OCI-LY1 (cell line): ENCODE measurements around the gene IGF1R.

Experiments
- H2AFZ ChIP-seq: fragments of 200-600 bp; sonication (generic), shearing (Covaris generic); 2 replicates; pipeline ENCODE4 v1.6.0; 2014; ENCODE audit warnings: antibody characterized with exemption, mild to moderate bottlenecking, low read length
- H3F3A ChIP-seq: fragments of 200-600 bp; sonication (generic), shearing (Covaris generic); 2 replicates; pipeline ENCODE4 v1.6.0; 2014; ENCODE audit warnings: mild to moderate bottlenecking, antibody characterized with exemption, low read length, moderate library complexity; ENCODE audit not compliant: insufficient read depth
- H3K27ac ChIP-seq: fragments of 200-600 bp; sonication (generic); 2 replicates; pipeline ENCODE4 v1.5.1; 2014; ENCODE audit warnings: low read length, mixed run types, mild to moderate bottlenecking, low read depth; ENCODE audit not compliant: poor library complexity, severe bottlenecking
- H3K27me3 ChIP-seq: fragments of 200-600 bp; sonication (generic); 2 replicates; pipeline ENCODE4 v1.6.0; 2014; ENCODE audit warnings: antibody characterized with exemption, mild to moderate bottlenecking, low read length, moderate library complexity; ENCODE audit not compliant: insufficient read depth
- H3K36me3 ChIP-seq: fragments of 200-600 bp; sonication (generic); 2 replicates; pipeline ENCODE4 v1.6.1; 2014; ENCODE audit warnings: mild to moderate bottlenecking, antibody characterized with exemption, low read length, moderate library complexity, mixed read lengths; ENCODE audit not compliant: insufficient read depth
- H3K4me1 ChIP-seq: fragments of 200-600 bp; sonication (generic); 2 replicates; pipeline ENCODE4 v1.5.1; 2014; ENCODE audit warnings: mild to moderate bottlenecking, low read length, moderate library complexity; ENCODE audit not compliant: insufficient read depth, severe bottlenecking
- H3K4me2 ChIP-seq: fragments of 200-600 bp; sonication (generic), shearing (Covaris generic); 2 replicates; pipeline ENCODE4 v1.6.1; 2014; ENCODE audit warnings: low read length
- H3K4me3 ChIP-seq: fragments of 200-600 bp; sonication (generic); 2 replicates; pipeline ENCODE4 v1.5.1; 2014; ENCODE audit warnings: low read length, low read depth, mild to moderate bottlenecking, mixed read lengths; ENCODE audit not compliant: poor library complexity, severe bottlenecking
- H3K79me2 ChIP-seq: fragments of 200-600 bp; shearing (Covaris generic); 2 replicates; pipeline ENCODE4 v1.6.1; 2016; ENCODE audit warnings: mixed run types, low read length, mixed read lengths; ENCODE audit not compliant: insufficient read depth
- H3K9ac ChIP-seq: fragments of 200-600 bp; sonication (generic), shearing (Covaris generic); 2 replicates; pipeline ENCODE4 v1.6.1; 2014; ENCODE audit warnings: mild to moderate bottlenecking, low read length, mixed read lengths
- H3K9me2 ChIP-seq: fragments of 200-600 bp; sonication (generic), shearing (Covaris generic); 2 replicates; pipeline ENCODE4 v1.6.1; 2014; ENCODE audit warnings: low read depth, mild to moderate bottlenecking, low read length, mixed read lengths
- H3K9me3 ChIP-seq: fragments of 200-600 bp; shearing (Covaris generic); 2 replicates; pipeline ENCODE4 v1.6.1; 2014; ENCODE audit warnings: low read length, mixed read lengths
- H4K20me1 ChIP-seq: fragments of 200-600 bp; sonication (generic), shearing (Covaris generic); 2 replicates; pipeline ENCODE4 v1.6.0; 2016; ENCODE audit warnings: mild to moderate bottlenecking, low read length; ENCODE audit not compliant: insufficient read depth
- EZH2 ChIP-seq: fragments of 200-600 bp; sonication (generic), shearing (Covaris generic); IDR thresholded peaks from 2 replicates; pipeline ENCODE4 v1.8.0; 2017; ENCODE audit warnings: borderline replicate concordance, mixed run types, mild to moderate bottlenecking, antibody characterized with exemption, low read length, moderate library complexity, mixed read lengths
- TF ChIP-seq, protein P1 (sequence below): fragments of 200-600 bp; sonication (generic), shearing (Covaris generic); IDR thresholded peaks from 2 replicates; pipeline ENCODE4 v1.5.1; 2017; ENCODE audit warnings: mild to moderate bottlenecking, antibody characterized with exemption, low read length, moderate library complexity, mixed read lengths

IGF1R gene

DNA sequence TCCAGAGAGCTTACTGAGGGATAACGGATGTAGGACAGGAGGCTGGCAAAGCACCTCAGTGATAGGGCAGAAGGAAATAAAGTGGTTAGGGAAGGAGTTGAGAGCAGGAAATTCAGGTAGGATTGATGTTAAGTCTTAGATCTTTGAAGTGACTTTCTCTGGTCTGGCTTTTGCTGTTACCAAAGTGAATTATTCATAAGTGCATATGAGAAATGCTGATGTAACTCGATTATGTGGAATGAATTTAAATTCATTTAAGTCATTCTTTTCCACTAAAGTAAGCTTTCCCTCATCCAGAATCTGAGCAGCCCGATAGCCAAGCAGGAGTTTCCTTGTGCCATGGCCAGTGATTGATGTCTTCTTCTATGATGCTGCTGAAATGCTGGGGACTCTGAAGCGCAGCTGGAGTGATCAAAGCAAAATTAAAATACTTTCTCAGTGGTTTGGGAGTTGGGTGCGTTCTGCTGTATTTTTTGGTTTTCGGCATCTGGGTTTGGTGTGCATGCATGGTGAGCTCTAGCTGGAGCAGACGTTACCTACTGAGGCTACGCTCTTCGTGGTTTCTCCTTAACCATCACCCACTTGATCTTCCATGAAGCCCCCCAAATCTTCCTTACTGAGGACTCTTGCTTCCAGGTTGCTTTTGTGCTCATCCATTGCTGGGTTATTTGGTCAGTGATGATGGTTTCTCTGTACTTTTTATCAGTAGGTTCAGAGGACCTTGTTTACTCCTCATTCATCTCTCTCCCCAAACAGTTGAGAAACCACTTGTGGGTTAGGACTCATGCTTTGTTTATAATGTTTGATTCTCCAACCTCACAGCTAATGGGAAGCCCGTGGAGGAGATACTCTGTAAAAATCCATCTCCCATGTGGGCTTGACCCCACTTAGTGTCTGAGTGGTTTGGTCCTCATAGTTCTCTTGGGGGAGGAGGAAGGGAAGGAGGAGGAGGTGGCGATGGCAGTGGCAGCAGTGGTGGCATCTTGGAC is 72.5 kb downstream of the IGF1R start:
- Histone ChIP-seq H3K79me2 (no peaks in the 10 kb centered on the region), H3K4me1 (no peaks in the 10 kb centered on the region)

DNA sequence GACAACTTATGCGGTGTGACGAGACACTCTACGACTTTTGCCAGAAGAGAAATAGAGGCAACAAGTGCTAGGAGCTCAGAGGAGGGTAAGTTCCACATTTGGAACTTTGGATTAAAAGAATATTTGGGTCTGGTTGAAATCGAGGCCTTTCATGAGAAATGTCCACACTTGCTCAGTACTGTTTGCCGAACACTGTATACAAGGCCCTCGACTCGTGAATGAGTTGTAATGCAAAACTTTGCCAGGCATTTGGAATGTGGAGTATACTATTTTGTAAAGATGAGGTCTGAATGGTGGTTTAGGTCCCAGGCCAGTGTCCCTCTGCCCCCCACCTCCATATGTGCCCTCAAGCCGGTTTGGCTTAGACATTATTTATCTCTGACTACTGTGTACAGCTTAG is 73.9 kb downstream of the IGF1R start:
- no peak overlapping the region for H2AFZ ChIP-seq
- no peaks in the 10 kb centered on the region for H4K20me1 ChIP-seq
- no peaks in the 10 kb centered on the region for H3F3A ChIP-seq
- H3K9me3 ChIP-seq: no peaks in the 10 kb centered on the region
- no peak for TF ChIP-seq EZH2
- TF ChIP-seq, protein P1, sequence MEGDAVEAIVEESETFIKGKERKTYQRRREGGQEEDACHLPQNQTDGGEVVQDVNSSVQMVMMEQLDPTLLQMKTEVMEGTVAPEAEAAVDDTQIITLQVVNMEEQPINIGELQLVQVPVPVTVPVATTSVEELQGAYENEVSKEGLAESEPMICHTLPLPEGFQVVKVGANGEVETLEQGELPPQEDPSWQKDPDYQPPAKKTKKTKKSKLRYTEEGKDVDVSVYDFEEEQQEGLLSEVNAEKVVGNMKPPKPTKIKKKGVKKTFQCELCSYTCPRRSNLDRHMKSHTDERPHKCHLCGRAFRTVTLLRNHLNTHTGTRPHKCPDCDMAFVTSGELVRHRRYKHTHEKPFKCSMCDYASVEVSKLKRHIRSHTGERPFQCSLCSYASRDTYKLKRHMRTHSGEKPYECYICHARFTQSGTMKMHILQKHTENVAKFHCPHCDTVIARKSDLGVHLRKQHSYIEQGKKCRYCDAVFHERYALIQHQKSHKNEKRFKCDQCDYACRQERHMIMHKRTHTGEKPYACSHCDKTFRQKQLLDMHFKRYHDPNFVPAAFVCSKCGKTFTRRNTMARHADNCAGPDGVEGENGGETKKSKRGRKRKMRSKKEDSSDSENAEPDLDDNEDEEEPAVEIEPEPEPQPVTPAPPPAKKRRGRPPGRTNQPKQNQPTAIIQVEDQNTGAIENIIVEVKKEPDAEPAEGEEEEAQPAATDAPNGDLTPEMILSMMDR: no peak
- H3K27me3 ChIP-seq: no peaks in the 10 kb centered on the region; the same call in 1 of the 2 replicates
- H3K27ac ChIP-seq: no peak overlapping the region
- H3K9ac ChIP-seq: no peak overlapping the region
- no peaks in the 10 kb centered on the region for H3K36me3 ChIP-seq
- H3K4me3 ChIP-seq: no peak overlapping the region
- H3K4me1 ChIP-seq: no peaks in the 10 kb centered on the region
- no peak overlapping the region for H3K4me2 ChIP-seq
- H3K9me2 ChIP-seq: no peaks in the 10 kb centered on the region
- no peaks in the 10 kb centered on the region for H3K79me2 ChIP-seq

More for the DNA sequence above, 72.5 kb downstream of the IGF1R start:
- Histone ChIP-seq H3K36me3 (no peaks in the 10 kb centered on the region), H3K9me2 (no peaks in the 10 kb centered on the region), H3K27me3 (no peaks in the 10 kb centered on the region; the same call in 1 of the 2 replicates), H2AFZ (no peak overlapping the region), H3K9ac (no peak overlapping the region), H3K27ac (no peak overlapping the region), H4K20me1 (no peaks in the 10 kb centered on the region), H3K4me3 (no peak overlapping the region), H3K4me2 (no peak overlapping the region), H3F3A (no peaks in the 10 kb centered on the region), H3K9me3 (no peaks in the 10 kb centered on the region)
- no peak for TF ChIP-seq EZH2
- TF ChIP-seq, protein P1: no peak

DNA sequence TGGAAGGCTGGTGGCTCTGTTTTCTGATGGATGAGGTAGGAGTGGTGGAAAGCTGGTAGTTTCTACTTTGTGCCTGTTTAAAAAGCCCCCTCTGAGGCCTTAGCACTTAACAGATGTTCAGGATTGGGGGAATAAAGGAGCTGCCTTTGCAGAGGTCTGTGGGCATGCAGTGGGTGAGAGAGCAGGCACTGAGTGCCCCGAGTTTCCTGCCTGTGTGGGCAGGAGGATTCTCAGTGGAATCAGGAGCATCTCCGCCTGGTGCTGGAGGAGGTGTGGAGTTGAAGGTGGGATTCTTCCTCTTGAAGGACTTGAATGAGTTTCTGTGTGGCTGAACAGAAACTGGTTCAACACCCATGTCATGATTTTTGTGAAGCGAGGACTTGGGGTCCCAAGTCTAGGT is 74.3 kb downstream of the IGF1R start:
- no peaks in the 10 kb centered on the region for H3K9me3 ChIP-seq
- TF ChIP-seq, protein P1: no peak
- no peak for TF ChIP-seq EZH2
- H3K9me2 ChIP-seq: no peaks in the 10 kb centered on the region
- peaks cover 3% of the 10 kb centered on the region; the same call in 1 of the 2 replicates for H3K27me3 ChIP-seq
- no peaks in the 10 kb centered on the region for H3K79me2 ChIP-seq
- no peak overlapping the region for H2AFZ ChIP-seq
- no peaks in the 10 kb centered on the region for H3K36me3 ChIP-seq
- H3K27ac ChIP-seq: no peak overlapping the region
- H3K4me2 ChIP-seq: no peak overlapping the region
- H3K9ac ChIP-seq: no peak overlapping the region
- no peak overlapping the region for H3K4me3 ChIP-seq
- H3F3A ChIP-seq: no peaks in the 10 kb centered on the region
- H3K4me1 ChIP-seq: no peaks in the 10 kb centered on the region
- H4K20me1 ChIP-seq: no peaks in the 10 kb centered on the region
